Testis (tissue), 3 donors: ENCODE results near the gene HSPBP1. TPM values are rescaled to one million over a fixed set of nuclear protein-coding genes. Genes with fewer than 3 reads are reported as not detected.

Experiments used
- DNase-seq: peaks from one replicate; pipeline ENCODE4 v3.0.0-alpha.2; 2019
- H3K27ac ChIP-seq, 2 donors: fragments of 200-600 bp; sonication (generic); one replicate each; pipeline ENCODE4 v1.5.1; 2019
- H3K27me3 ChIP-seq: fragments of 200-600 bp; sonication (generic); one replicate; pipeline ENCODE4 v1.5.1; 2019
- H3K36me3 ChIP-seq: fragments of 200-600 bp; sonication (generic); one replicate; pipeline ENCODE4 v1.5.1; 2017; ENCODE audit warnings: low read depth; ENCODE audit errors: missing control alignments
- H3K4me1 ChIP-seq: fragments of 200-600 bp; sonication (generic); one replicate; pipeline ENCODE4 v1.5.1; 2019
- H3K4me3 ChIP-seq, 2 donors: fragments of 200-600 bp; sonication (generic); one replicate each; pipeline ENCODE4 v1.5.1; 2017 to 2019
- H3K9me3 ChIP-seq: fragments of 200-600 bp; sonication (generic); one replicate; pipeline ENCODE4 v1.5.1; 2017
- POLR2A ChIP-seq: fragments of 450-650 bp; IDR thresholded peaks from one replicate; pipeline ENCODE4 v1.6.1; 2017; ENCODE audit warnings: antibody characterized with exemption, mild to moderate bottlenecking, moderate library complexity
- WGBS, 2 donors: methylation state at CpG; one replicate each; pipeline ENCODE4 v1.1.5; 2018; 5-methylcytosine and 5-hydroxymethylcytosine counted together
- intact Hi-C: fragments of 100-400 bp; cut with DNase I; formaldehyde crosslinking; loops from one replicate; pipeline ENCODE4 v1.15.1; 2023; ENCODE audit warnings: low total_unique reads
- polyA plus RNA-seq: library from polyadenylated mRNA; stranded (reverse); fragments of 350-450 nt; fragmentation: Illumina TruSeq; extraction: RNeasy Lipid Tissue Mini Kit (QIAGEN cat#74804); gene quantifications from one replicate; pipeline ENCODE4 v1.2.3, GENCODE V29; 2014; ENCODE audit warnings: low read depth, low replicate concordance; ENCODE audit not compliant: insufficient read depth
- total RNA-seq, 2 donors: library from RNA; depleted of rRNA; stranded (reverse); fragments of >200 nt; gene quantifications; one replicate each; pipeline ENCODE4 v1.2.3, GENCODE V29; 2016
- TF ChIP-seq, protein P1 (sequence below), 3 experiments: fragments of 450-650 bp in 2 of 3; fragments of 200-600 bp in 1 of 3; sonication (generic) in 1 of 3; IDR thresholded peaks; one replicate each; pipeline ENCODE4 v1.5.1; 2016 to 2019; ENCODE audit warnings: antibody characterized with exemption in 3 of 3, mild to moderate bottlenecking in 2 of 3, moderate library complexity in 1 of 3

Gene HSPBP1
- total and polyA plus RNA-seq, 3 donors from 2014 or later: 42.7 to 48.2 (median 43.5) TPM

DNA sequence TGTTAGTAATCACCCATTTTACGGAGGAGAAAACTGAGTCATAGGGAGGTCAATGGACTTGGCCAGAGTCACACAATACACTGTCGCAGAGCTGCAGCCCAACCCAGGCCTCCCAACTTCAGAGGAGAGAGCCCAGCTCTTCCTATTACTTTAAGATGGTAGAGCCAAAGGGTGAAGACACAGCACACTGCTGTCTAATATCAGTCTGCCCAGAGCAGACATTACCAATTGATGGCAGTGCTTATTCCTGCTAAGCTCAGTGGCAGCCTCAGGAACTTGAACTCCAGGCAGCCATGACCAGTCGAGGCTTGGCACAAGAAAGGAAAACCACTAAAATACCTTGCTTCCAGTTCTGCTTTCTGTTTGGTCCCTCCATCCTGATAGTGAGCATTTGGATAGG lies 26.8 kb upstream of the HSPBP1 start:
- no peak for TF ChIP-seq POLR2A
- Histone ChIP-seq H3K9me3 (no peaks in the 10 kb centered on the region), H3K4me3 (no peak overlapping the region), H3K4me1 (no peaks in the 10 kb centered on the region), H3K27ac (no peak overlapping the region), H3K27me3 (no peaks in the 10 kb centered on the region), H3K36me3 (no peaks in the 10 kb centered on the region)
- no peak for DNase-seq
- intact Hi-C loops: no loop called here
- 84 to 91% methylated on average over 3 of the region's 3 CpGs for WGBS, 2 donors

DNA sequence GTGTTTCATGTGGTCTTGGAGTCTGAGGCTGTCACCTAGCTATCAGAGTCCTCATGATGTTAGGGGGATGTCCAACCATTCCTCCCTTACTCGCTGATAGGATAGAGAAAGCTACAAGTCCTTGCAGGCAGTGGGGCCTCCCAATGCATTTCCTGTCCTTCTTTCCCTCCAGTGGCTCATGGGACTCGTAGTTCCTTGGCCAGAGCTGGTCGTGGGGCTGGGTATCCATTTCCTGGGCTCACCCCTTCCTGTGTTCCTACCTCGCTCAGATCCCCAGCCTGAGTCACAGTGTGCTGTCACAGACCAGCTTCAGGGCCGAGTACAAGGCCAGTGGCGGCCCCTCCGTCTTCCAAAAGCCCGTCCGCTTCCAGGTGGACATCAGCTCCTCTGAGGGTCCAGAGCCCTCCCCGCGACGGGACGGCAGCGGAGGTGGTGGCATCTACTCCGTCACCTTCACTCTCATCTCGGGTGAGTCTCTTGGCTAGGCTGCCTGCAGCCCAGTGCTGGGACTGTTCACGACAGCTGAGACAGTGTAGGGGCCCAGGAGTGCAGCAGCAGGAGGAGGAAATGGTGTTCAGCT lies 26.2 kb upstream of the HSPBP1 start:
- TF ChIP-seq, protein P1, sequence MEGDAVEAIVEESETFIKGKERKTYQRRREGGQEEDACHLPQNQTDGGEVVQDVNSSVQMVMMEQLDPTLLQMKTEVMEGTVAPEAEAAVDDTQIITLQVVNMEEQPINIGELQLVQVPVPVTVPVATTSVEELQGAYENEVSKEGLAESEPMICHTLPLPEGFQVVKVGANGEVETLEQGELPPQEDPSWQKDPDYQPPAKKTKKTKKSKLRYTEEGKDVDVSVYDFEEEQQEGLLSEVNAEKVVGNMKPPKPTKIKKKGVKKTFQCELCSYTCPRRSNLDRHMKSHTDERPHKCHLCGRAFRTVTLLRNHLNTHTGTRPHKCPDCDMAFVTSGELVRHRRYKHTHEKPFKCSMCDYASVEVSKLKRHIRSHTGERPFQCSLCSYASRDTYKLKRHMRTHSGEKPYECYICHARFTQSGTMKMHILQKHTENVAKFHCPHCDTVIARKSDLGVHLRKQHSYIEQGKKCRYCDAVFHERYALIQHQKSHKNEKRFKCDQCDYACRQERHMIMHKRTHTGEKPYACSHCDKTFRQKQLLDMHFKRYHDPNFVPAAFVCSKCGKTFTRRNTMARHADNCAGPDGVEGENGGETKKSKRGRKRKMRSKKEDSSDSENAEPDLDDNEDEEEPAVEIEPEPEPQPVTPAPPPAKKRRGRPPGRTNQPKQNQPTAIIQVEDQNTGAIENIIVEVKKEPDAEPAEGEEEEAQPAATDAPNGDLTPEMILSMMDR (IDR thresholded peaks at IDR 0.05): no peak
- Histone ChIP-seq H3K9me3 (no peaks in the 10 kb centered on the region), H3K36me3 (no peaks in the 10 kb centered on the region), H3K27me3 (no peaks in the 10 kb centered on the region), H3K4me3 (no peak overlapping the region), H3K27ac (no peak overlapping the region), H3K4me1 (peaks cover 6% of the 10 kb centered on the region)
- DNase-seq: no peak
- intact Hi-C loops: no loop called here
- 88 to 93% methylated on average over 16 to 17 of the region's 17 CpGs for WGBS, 2 donors

DNA sequence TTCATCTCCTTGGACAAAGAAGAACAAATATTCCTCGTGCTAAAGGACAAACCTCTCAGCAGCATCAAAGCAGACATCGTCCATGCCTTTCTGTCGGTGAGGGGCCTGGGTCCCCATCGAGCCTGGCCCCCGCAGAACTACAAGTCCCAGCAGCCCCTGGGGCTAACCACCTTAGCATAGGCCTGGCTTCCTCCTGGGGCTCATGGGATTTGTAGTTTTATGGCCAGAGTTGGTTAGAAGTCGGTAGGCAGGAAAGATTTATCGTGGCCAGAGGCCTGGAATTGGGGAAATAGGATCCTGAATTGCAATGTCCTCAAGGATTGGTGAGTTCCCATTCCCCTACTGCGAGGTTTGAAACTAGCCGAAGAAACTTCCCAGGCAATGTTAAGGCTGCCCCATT lies 25.6 kb upstream of the HSPBP1 start:
- Histone ChIP-seq H3K9me3 (no peaks in the 10 kb centered on the region), H3K36me3 (no peaks in the 10 kb centered on the region), H3K4me3 (no peak overlapping the region), H3K27me3 (no peaks in the 10 kb centered on the region), H3K27ac (no peak overlapping the region), H3K4me1 (peaks cover 12% of the 10 kb centered on the region)
- TF ChIP-seq, protein P1 (IDR thresholded peaks at IDR 0.05): no peak
- no peak for TF ChIP-seq POLR2A
- whole genome bisulfite sequencing, 2 donors: 63 to 76% methylated on average over 9 of the region's 9 CpGs
- DNase-seq: peak; percentile 85
- intact Hi-C loops: no loop called here

DNA sequence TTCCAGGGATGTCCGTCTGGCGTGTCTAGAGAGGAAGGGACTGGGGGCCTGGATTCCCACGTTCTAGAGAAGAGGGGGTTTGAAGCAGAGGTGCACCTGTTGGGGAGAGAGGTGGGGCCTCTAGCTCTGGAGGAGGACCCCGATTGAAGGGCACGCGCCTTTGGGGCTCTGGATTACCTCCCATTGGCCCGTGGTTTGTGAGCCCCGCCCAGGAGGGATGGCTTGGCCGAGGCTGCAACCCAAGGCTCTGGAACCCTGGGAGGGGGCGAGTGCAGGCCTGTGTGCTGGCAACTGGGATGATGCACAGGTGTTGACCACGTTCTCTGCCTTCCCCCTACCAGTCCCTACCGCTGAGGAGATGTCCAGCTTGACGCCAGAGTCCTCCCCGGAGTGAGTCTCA lies 25.1 kb upstream of the HSPBP1 start:
- DNase-seq: peak; percentile 31
- WGBS, 2 donors: 56 to 60% methylated on average over 12 to 14 of the region's 14 CpGs
- Histone ChIP-seq H3K4me1 (peaks cover 12% of the 10 kb centered on the region), H3K27me3 (no peaks in the 10 kb centered on the region), H3K27ac (no peak overlapping the region), H3K4me3 (peak overlapping the region in 1 of 2 donors; percentile 12), H3K9me3 (no peaks in the 10 kb centered on the region), H3K36me3 (no peaks in the 10 kb centered on the region)
- intact Hi-C loops: no loop called here
- no peak for TF ChIP-seq POLR2A
- TF ChIP-seq, protein P1 (IDR thresholded peaks at IDR 0.05): no peak

DNA sequence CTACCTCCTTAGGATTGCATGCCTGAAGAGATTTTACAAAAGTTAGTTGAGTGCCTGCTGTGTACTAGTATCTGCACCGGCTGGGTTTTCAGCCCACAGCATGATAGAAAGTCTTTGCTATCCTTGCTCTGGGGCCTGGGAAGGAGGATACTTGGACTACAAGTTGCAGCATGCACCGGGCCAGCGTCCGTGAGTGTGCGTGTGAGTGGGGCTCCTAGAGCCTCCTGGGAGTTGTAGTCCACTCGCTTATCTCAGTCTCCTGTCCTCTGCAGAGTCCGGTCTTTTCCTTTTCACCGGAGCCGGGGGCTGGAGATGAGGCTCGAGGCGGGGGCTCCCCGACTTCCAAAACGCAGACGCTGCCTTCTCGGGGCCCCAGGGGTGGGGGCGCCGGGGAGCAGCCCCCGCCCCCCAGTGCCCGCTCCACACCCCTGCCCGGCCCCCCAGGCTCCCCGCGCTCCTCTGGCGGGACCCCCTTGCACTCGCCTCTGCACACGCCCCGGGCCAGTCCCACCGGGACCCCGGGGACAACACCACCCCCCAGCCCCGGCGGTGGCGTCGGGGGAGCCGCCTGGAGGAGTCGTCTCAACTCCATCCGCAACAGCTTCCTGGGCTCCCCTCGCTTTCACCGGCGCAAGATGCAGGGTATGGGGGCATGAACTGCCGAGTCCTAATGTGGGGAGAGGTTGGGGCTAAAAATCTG lies 24.5 kb upstream of the HSPBP1 start:
- no peak overlapping the region for H3K27ac ChIP-seq
- intact Hi-C loops: no loop called here
- no peaks in the 10 kb centered on the region for H3K27me3 ChIP-seq
- H3K4me1 ChIP-seq: peaks cover 12% of the 10 kb centered on the region
- WGBS, 2 donors: 68 to 72% methylated on average over 14 to 39 of the region's 39 CpGs
- DNase-seq: peak; percentile 85
- H3K4me3 ChIP-seq: peak overlapping the region in 1 of 2 donors; percentile 12
- no peaks in the 10 kb centered on the region for H3K36me3 ChIP-seq
- H3K9me3 ChIP-seq: no peaks in the 10 kb centered on the region
- TF ChIP-seq, protein P1 (IDR thresholded peaks at IDR 0.05): no peak
- TF ChIP-seq POLR2A: no peak
